SK-N-MC (cell line): ENCODE data around the gene TTLL3.
"Not testable (repeated sequence)": the region's sequence is repeated elsewhere in the genome, so short reads cannot be mapped to it uniquely, and the experiment has no call there.

Experiments used
- DNase-seq: peaks from one replicate; pipeline ENCODE4 v3.0.0-alpha.2; 2011; ENCODE audit warnings: low read depth, low spot score
- H3K27ac ChIP-seq: fragments of 200-600 bp; sonication (generic); 2 replicates; pipeline ENCODE4 v1.5.1; 2016; ENCODE audit warnings: mixed run types
- H3K36me3 ChIP-seq: fragments of 200-600 bp; sonication (generic); 2 replicates; pipeline ENCODE4 v1.6.1; 2017; ENCODE audit warnings: antibody characterized with exemption, low read length, mixed read lengths; ENCODE audit not compliant: insufficient read depth
- H3K4me3 ChIP-seq: fragments of 200-600 bp; sonication (generic); 2 replicates; pipeline ENCODE4 v1.5.1; 2016
- H3K9ac ChIP-seq: fragments of 200-600 bp; sonication (generic); 2 replicates; pipeline ENCODE4 v1.8.0; 2017; ENCODE audit warnings: mixed run types, mixed read lengths; ENCODE audit not compliant: insufficient read length
- H3K9me3 ChIP-seq: fragments of 200-600 bp; sonication (generic); 2 replicates; pipeline ENCODE4 v1.6.1; 2017; ENCODE audit warnings: low read depth, mild to moderate bottlenecking, antibody characterized with exemption, low read length, moderate library complexity, mixed read lengths
- EZH2 ChIP-seq: fragments of 200-600 bp; sonication (generic); IDR thresholded peaks from one replicate; pipeline ENCODE4 v1.6.1; 2017; ENCODE audit warnings: antibody characterized with exemption
- FOXP2 ChIP-seq: optimal IDR thresholded peaks from 2 replicates; pipeline ENCODE3; 2011; ENCODE audit warnings: mild to moderate bottlenecking, moderate library complexity; ENCODE audit not compliant: insufficient read depth; ENCODE audit errors: extremely low read length, control extremely low read depth
- POLR2AphosphoS5 ChIP-seq: IDR thresholded peaks from 2 replicates; pipeline ENCODE4 v1.6.1; 2012; ENCODE audit warnings: mild to moderate bottlenecking, low read depth, low read length, borderline replicate concordance

TTLL3 gene

GRCh38 chr3:9769426-9770275 lies 40.4 kb upstream of the TTLL3 start, which contains the start of gene CAMK1:
CAMK1 (minus strand) TSS chr3:9769947; CDS start chr3:9767749, 2,198 bp downstream.
- Histone ChIP-seq H3K27ac (no peak within 1 kb of the TSS), H3K4me3 (peak within 1 kb of the TSS; percentile 73), H3K36me3 (no peaks in the 10 kb centered on the region), H3K9ac (peak within 1 kb of the TSS; percentile 57), H3K9me3 (no peaks in the 10 kb centered on the region)
- no peak for DNase-seq
- TF ChIP-seq EZH2 (no peak), POLR2AphosphoS5 (peak; percentile 29; the same call in 1 of the 2 replicates), FOXP2 (no peak)

- no peak for DNase-seq
- Histone ChIP-seq H3K9ac (peak overlapping the region; percentile 57), H3K9me3 (no peaks in the 10 kb centered on the region)
Observed at GRCh38 chr3:9770276-9770812, 39.7 kb upstream of the TTLL3 start.

GRCh38 chr3:9771007-9771406 lies 39.1 kb upstream of the TTLL3 start:
- H3K36me3 ChIP-seq, H3K9me3 ChIP-seq, H3K4me3 ChIP-seq, DNase-seq, H3K27ac ChIP-seq, H3K9ac ChIP-seq: not testable (repeated sequence)

More at GRCh38 chr3:9770276-9770812, 39.7 kb upstream of the TTLL3 start:
- Histone ChIP-seq H3K27ac (no peak overlapping the region), H3K4me3 (peak overlapping the region; percentile 73), H3K36me3 (no peaks in the 10 kb centered on the region)
- TF ChIP-seq FOXP2 (no peak), POLR2AphosphoS5 (no peak), EZH2 (no peak)

- Histone ChIP-seq H3K9ac (no peak overlapping the region), H3K9me3 (no peaks in the 10 kb centered on the region), H3K27ac (no peak overlapping the region), H3K36me3 (no peaks in the 10 kb centered on the region), H3K4me3 (no peak overlapping the region)
- TF ChIP-seq EZH2 (no peak), FOXP2 (no peak), POLR2AphosphoS5 (no peak)
- DNase-seq = no peak
Observed at GRCh38 chr3:9776896-9777693, 33.0 kb upstream of the TTLL3 start.

GRCh38 chr3:9777694-9778021 lies 32.4 kb upstream of the TTLL3 start:
- no peak for TF ChIP-seq EZH2
- H3K36me3 ChIP-seq = no peaks in the 10 kb centered on the region
- H3K9me3 ChIP-seq = no peaks in the 10 kb centered on the region
- no peak for DNase-seq
- no peak overlapping the region for H3K4me3 ChIP-seq
- H3K9ac ChIP-seq = no peak overlapping the region
- H3K27ac ChIP-seq = no peak overlapping the region

GRCh38 chr3:9778143-9779074 lies 31.7 kb upstream of the TTLL3 start:
- Histone ChIP-seq H3K9ac (no peak overlapping the region), H3K9me3 (no peaks in the 10 kb centered on the region), H3K27ac (no peak overlapping the region), H3K36me3 (no peaks in the 10 kb centered on the region), H3K4me3 (no peak overlapping the region)
- TF ChIP-seq EZH2 (no peak), POLR2AphosphoS5 (no peak), FOXP2 (no peak)
- DNase-seq = no peak

- no peaks in the 10 kb centered on the region for H3K9me3 ChIP-seq
- no peak overlapping the region for H3K4me3 ChIP-seq
- H3K27ac ChIP-seq = no peak overlapping the region
- TF ChIP-seq POLR2AphosphoS5 (no peak), FOXP2 (no peak), EZH2 (no peak)
- H3K36me3 ChIP-seq = no peaks in the 10 kb centered on the region
- H3K9ac ChIP-seq = no peak overlapping the region
- no peak for DNase-seq
Observed at GRCh38 chr3:9779075-9779593, 30.9 kb upstream of the TTLL3 start.
